GM18502 (cell line): ENCODE results near the gene UBA6.
"Not testable (repeated sequence)": the region's sequence is repeated elsewhere in the genome, so short reads cannot be mapped to it uniquely, and the experiment has no call there.

Experiments used
- ATAC-seq: cut with Tn5 transposase; IDR thresholded peaks from one replicate; pipeline ENCODE4 v1.9.1; 2021; ENCODE audit warnings: mild to moderate bottlenecking; ENCODE audit not compliant: unreplicated experiment, poor library complexity

Gene UBA6

GRCh38 chr4:67700738-67701516, at the start of gene UBA6:
TSS of gene UBA6 (minus strand) at chr4:67701155. CDS start at chr4:67701119, 36 bp downstream.
- ATAC-seq: peak; percentile 97

- ATAC-seq: no peak
Measured at GRCh38 chr4:67750691-67751090, 49.7 kb upstream of the UBA6 start.

- no peak for ATAC-seq
Measured at GRCh38 chr4:67749286-67749685, 48.3 kb upstream of the UBA6 start.

- peak; percentile 63 for ATAC-seq
Measured at GRCh38 chr4:67746797-67747495, 46.0 kb upstream of the UBA6 start.

- ATAC-seq: no peak
Measured at GRCh38 chr4:67744561-67745283, 43.8 kb upstream of the UBA6 start.

- ATAC-seq: no peak
Measured at GRCh38 chr4:67743194-67743593, 42.2 kb upstream of the UBA6 start.

GRCh38 chr4:67736262-67736661, 35.3 kb upstream of the UBA6 start:
- no peak for ATAC-seq

GRCh38 chr4:67735325-67735724, 34.4 kb upstream of the UBA6 start:
- ATAC-seq: no peak

GRCh38 chr4:67730511-67730910, 29.6 kb upstream of the UBA6 start:
- ATAC-seq: not testable (repeated sequence)

- ATAC-seq: no peak
Measured at GRCh38 chr4:67727124-67727850, 26.3 kb upstream of the UBA6 start.

- no peak for ATAC-seq
Measured at GRCh38 chr4:67725981-67726380, 25.0 kb upstream of the UBA6 start.

- no peak for ATAC-seq
Measured at GRCh38 chr4:67725132-67725531, 24.2 kb upstream of the UBA6 start.

- no peak for ATAC-seq
Measured at GRCh38 chr4:67723949-67724348, 23.0 kb upstream of the UBA6 start.

- no peak for ATAC-seq
Measured at GRCh38 chr4:67723341-67723740, 22.4 kb upstream of the UBA6 start.

GRCh38 chr4:67721770-67722597, 21.0 kb upstream of the UBA6 start:
- no peak for ATAC-seq

GRCh38 chr4:67721315-67721769, 20.4 kb upstream of the UBA6 start:
- no peak for ATAC-seq

GRCh38 chr4:67719953-67720617, 19.1 kb upstream of the UBA6 start:
- ATAC-seq: no peak

GRCh38 chr4:67718848-67719247, 17.9 kb upstream of the UBA6 start:
- no peak for ATAC-seq

GRCh38 chr4:67717586-67717985, 16.6 kb upstream of the UBA6 start:
- no peak for ATAC-seq
